Ovary (tissue), 9 donors: Measurements from ENCODE around the gene ZNF622. TPM values are rescaled to one million over a fixed set of nuclear protein-coding genes. Genes with fewer than 3 reads are reported as not detected.

Experiments
- DNase-seq, 5 donors: peaks; one replicate each; pipeline ENCODE4 v3.0.0-alpha.2; 2019 to 2020
- H3K27ac ChIP-seq, 2 donors: fragments of 200-600 bp; one replicate each; pipeline versions ENCODE4 v1.5.1 to v1.8.0; 2019 to 2022
- H3K27me3 ChIP-seq: fragments of 200-600 bp; one replicate; pipeline ENCODE4 v1.8.0; 2022
- H3K36me3 ChIP-seq: fragments of 200-600 bp; sonication (generic); one replicate; pipeline ENCODE4 v1.5.1; 2019
- H3K4me1 ChIP-seq: one replicate; pipeline ENCODE4 v1.8.1; 2013; ENCODE audit warnings: mild to moderate bottlenecking, moderate library complexity; ENCODE audit not compliant: insufficient read depth
- H3K4me3 ChIP-seq: fragments of 200-600 bp; sonication (generic); one replicate; pipeline ENCODE4 v1.5.1; 2017
- H3K9me3 ChIP-seq, 2 donors: fragments of 200-600 bp in 1 of 2; sonication (generic) in 1 of 2; one replicate each; pipeline versions ENCODE4 v1.5.1 to v1.8.1; 2013 to 2019; ENCODE audit warnings: mild to moderate bottlenecking in 1 of 2, moderate library complexity in 1 of 2
- CTCF ChIP-seq, 3 donors: fragments of 450-650 bp in 2 of 3; fragments of 200-600 bp in 1 of 3; IDR thresholded peaks; one replicate each; pipeline versions ENCODE4 v1.5.1 to v1.8.0; 2016 to 2022; ENCODE audit warnings: antibody characterized with exemption in 3 of 3, mild to moderate bottlenecking in 1 of 3
- EP300 ChIP-seq: sonication (generic); formaldehyde crosslinking; IDR thresholded peaks from one replicate; pipeline ENCODE4 v1.6.1; 2017; ENCODE audit warnings: antibody characterized with exemption
- POLR2A ChIP-seq: fragments of 450-650 bp; IDR thresholded peaks from one replicate; pipeline ENCODE4 v1.6.1; 2017; ENCODE audit warnings: antibody characterized with exemption, mild to moderate bottlenecking, moderate library complexity
- WGBS, 3 donors: extraction: QIAGEN DNeasy Blood & Tissue Kit in 1 of 3; methylation state at CpG; one replicate each; pipeline versions ENCODE4 v1.1.5 to v1.1.7; 2013 to 2017; 5-methylcytosine and 5-hydroxymethylcytosine counted together
- intact Hi-C, 4 donors: fragments of 100-400 bp; cut with DNase I; formaldehyde crosslinking; loops; one replicate each; pipeline versions ENCODE4 v1.11.0 to v1.15.1; 2022 to 2023
- polyA plus RNA-seq, 2 donors: library from polyadenylated mRNA; stranded (reverse); fragments of 200-250 nt in 1 of 2; fragments of 350-450 nt in 1 of 2; fragmentation: Illumina TruSeq in 1 of 2; extraction: RNeasy Lipid Tissue Mini Kit (QIAGEN cat#74804) in 1 of 2; gene quantifications; one replicate each; pipeline ENCODE4 v1.2.3, GENCODE V29; 2013 to 2014
- total RNA-seq, 7 donors: library from RNA; depleted of rRNA in 2 of 7; stranded (reverse); fragments of >200 nt in 2 of 7; fragmentation: NEBNext Ultra II Directional in 3 of 7; extraction: Animal tissue kit (Norgen Biotek cat#: 25700) in 3 of 7; gene quantifications; one replicate each; pipeline versions ENCODE4 v1.1.0 to v1.2.4, GENCODE V29; 2016 to 2023
- donor health status: DM: no; HTN: no; CAD: no; lungs with moderate emphysema.
- donor health status: DM: no; HTN: no; CAD: no.
- donor health status: Bipolar disorder and iron deficiency.
- donor health status: DM: yes; HTN: yes; CAD: no.
- donor health status: DM: no; HTN: no; CAD: no.
- donor health status: DM: yes; HTN: yes; CAD: no.

Gene ZNF622
- total and polyA plus RNA-seq, 9 donors, result 18.0 to 27.2 (median 20.5) TPM

- Histone ChIP-seq H3K9me3 (no peaks in the 10 kb centered on the region), H3K27ac (no peak overlapping the region), H3K4me3 (no peak overlapping the region), H3K4me1 (peaks cover 9% of the 10 kb centered on the region), H3K36me3 (no peaks in the 10 kb centered on the region), H3K27me3 (no peaks in the 10 kb centered on the region)
- no peak for TF ChIP-seq EP300
- no peak for TF ChIP-seq CTCF (IDR thresholded peaks at IDR 0.05)
- TF ChIP-seq POLR2A, result no peak
- no peak for DNase-seq
- intact Hi-C loops, result no loop called here
Measured at GRCh38 chr5:16459451-16459850, 6.1 kb downstream of the ZNF622 start.

GRCh38 chr5:16457853-16458252, 7.7 kb downstream of the ZNF622 start:
- Histone ChIP-seq H3K4me3 (no peak overlapping the region), H3K36me3 (no peaks in the 10 kb centered on the region), H3K4me1 (peaks cover 4% of the 10 kb centered on the region), H3K27ac (no peak overlapping the region), H3K27me3 (no peaks in the 10 kb centered on the region), H3K9me3 (no peaks in the 10 kb centered on the region)
- DNase-seq, result no peak
- intact Hi-C loops, result no loop called here
- no peak for TF ChIP-seq EP300
- TF ChIP-seq CTCF (IDR thresholded peaks at IDR 0.05), result no peak
- TF ChIP-seq POLR2A, result no peak
- 38 to 69% (median 51%) methylated on average over 1 of the region's 1 CpG for WGBS, 3 donors

GRCh38 chr5:16457451-16457850, 8.1 kb downstream of the ZNF622 start:
- Histone ChIP-seq H3K27me3 (no peaks in the 10 kb centered on the region), H3K9me3 (no peaks in the 10 kb centered on the region), H3K4me3 (no peak overlapping the region), H3K36me3 (no peaks in the 10 kb centered on the region), H3K27ac (no peak overlapping the region), H3K4me1 (peaks cover 4% of the 10 kb centered on the region)
- no peak for DNase-seq
- intact Hi-C loops, result no loop called here
- TF ChIP-seq EP300, result no peak
- no peak for TF ChIP-seq POLR2A
- TF ChIP-seq CTCF (IDR thresholded peaks at IDR 0.05), result no peak
- 60 to 75% (median 67%) methylated on average over 3 of the region's 3 CpGs for WGBS, 3 donors

- WGBS, 3 donors, result 34 to 46% (median 43%) methylated on average over 4 of the region's 4 CpGs
- Histone ChIP-seq H3K4me1 (peaks cover 2% of the 10 kb centered on the region), H3K9me3 (no peaks in the 10 kb centered on the region), H3K27me3 (no peaks in the 10 kb centered on the region), H3K27ac (no peak overlapping the region), H3K4me3 (no peak overlapping the region), H3K36me3 (no peaks in the 10 kb centered on the region)
- intact Hi-C loops, result loop anchor here in 1 of 4 donors (1.0 kb wide), 1 partner anchor 35 kb away; no protein-coding TSS in a partner anchor
- DNase-seq, result peak in 2 of 5 donors; percentile 13 to 26
- TF ChIP-seq CTCF (IDR thresholded peaks at IDR 0.05), result peak; percentile 46 to 60 (median 51)
- TF ChIP-seq EP300, result no peak
Measured at GRCh38 chr5:16456103-16456832, 9.3 kb downstream of the ZNF622 start.
